IMR-90 (cell line): ENCODE measurements around the gene HDAC7.

ENCODE experiments used
- BHLHE40 ChIP-seq: fragments of 150-350 bp; IDR thresholded peaks from 2 replicates; pipeline ENCODE4 v1.6.1; 2016; ENCODE audit warnings: mild to moderate bottlenecking, low read depth, low read length
- CEBPB ChIP-seq: IDR thresholded peaks from 2 replicates; pipeline ENCODE4 v1.6.1; 2012; ENCODE audit warnings: low read depth, low read length, improper control_type of control experiment
- CHD1 ChIP-seq: IDR thresholded peaks from 2 replicates; pipeline ENCODE4 v1.6.1; 2012; ENCODE audit warnings: low read depth, low read length, improper control_type of control experiment
- CTCF ChIP-seq: conservative IDR thresholded peaks from 2 replicates; pipeline ENCODE4 v1.5.1; 2012; ENCODE audit warnings: mild to moderate bottlenecking, low read depth, low read length, improper control_type of control experiment
- FOS ChIP-seq: fragments of 150-350 bp; IDR thresholded peaks from 2 replicates; pipeline ENCODE4 v1.6.1; 2016; ENCODE audit warnings: low read depth, low read length
- MXI1 ChIP-seq: IDR thresholded peaks from 2 replicates; pipeline ENCODE4 v1.6.1; 2012; ENCODE audit warnings: low read depth, mild to moderate bottlenecking, low read length, moderate library complexity, borderline replicate concordance
- NFE2L2 ChIP-seq: fragments of 150-350 bp; IDR thresholded peaks from 2 replicates; pipeline ENCODE4 v1.6.1; 2016; ENCODE audit warnings: low read depth, mild to moderate bottlenecking, low read length
- POLR2A ChIP-seq: IDR thresholded peaks from 2 replicates; pipeline ENCODE4 v1.6.1; 2012; ENCODE audit warnings: mild to moderate bottlenecking, low read depth, low read length
- RAD21 ChIP-seq: IDR thresholded peaks from 2 replicates; pipeline ENCODE4 v1.6.1; 2012; ENCODE audit warnings: low read length, improper control_type of control experiment
- RCOR1 ChIP-seq: IDR thresholded peaks from 2 replicates; pipeline ENCODE4 v1.6.1; 2012; ENCODE audit warnings: mild to moderate bottlenecking, low read length, improper control_type of control experiment; ENCODE audit not compliant: insufficient replicate concordance
- SMC3 ChIP-seq: fragments of 150-350 bp; IDR thresholded peaks from 2 replicates; pipeline ENCODE4 v1.6.1; 2016; ENCODE audit warnings: low read depth, mild to moderate bottlenecking, antibody characterized with exemption, low read length, moderate library complexity
- USF2 ChIP-seq: fragments of 150-350 bp; IDR thresholded peaks from 2 replicates; pipeline ENCODE4 v1.6.1; 2017; ENCODE audit warnings: mild to moderate bottlenecking, antibody characterized with exemption, low read length, low read depth
- TF ChIP-seq, protein P1 (sequence below): fragments of 150-350 bp; IDR thresholded peaks from 2 replicates; pipeline ENCODE4 v1.6.1; 2016; ENCODE audit warnings: low read depth, mild to moderate bottlenecking, low read length, moderate library complexity, borderline replicate concordance

- no peak for TF ChIP-seq CTCF
- TF ChIP-seq RCOR1 = no peak
- no peak for TF ChIP-seq USF2
- no peak for TF ChIP-seq CHD1
- no peak for TF ChIP-seq POLR2A
- TF ChIP-seq, protein P1, sequence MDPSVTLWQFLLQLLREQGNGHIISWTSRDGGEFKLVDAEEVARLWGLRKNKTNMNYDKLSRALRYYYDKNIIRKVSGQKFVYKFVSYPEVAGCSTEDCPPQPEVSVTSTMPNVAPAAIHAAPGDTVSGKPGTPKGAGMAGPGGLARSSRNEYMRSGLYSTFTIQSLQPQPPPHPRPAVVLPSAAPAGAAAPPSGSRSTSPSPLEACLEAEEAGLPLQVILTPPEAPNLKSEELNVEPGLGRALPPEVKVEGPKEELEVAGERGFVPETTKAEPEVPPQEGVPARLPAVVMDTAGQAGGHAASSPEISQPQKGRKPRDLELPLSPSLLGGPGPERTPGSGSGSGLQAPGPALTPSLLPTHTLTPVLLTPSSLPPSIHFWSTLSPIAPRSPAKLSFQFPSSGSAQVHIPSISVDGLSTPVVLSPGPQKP = no peak
- TF ChIP-seq RAD21 = no peak
- TF ChIP-seq NFE2L2 = no peak
- TF ChIP-seq CEBPB = no peak
- no peak for TF ChIP-seq BHLHE40
- no peak for TF ChIP-seq SMC3
- no peak for TF ChIP-seq FOS
- no peak for TF ChIP-seq MXI1
Observed at GRCh38 chr12:47736877-47737676, 82.6 kb downstream of the HDAC7 start.
